Loucy (cell line): ENCODE measurements around the gene AMPD3.
"Not testable (repeated sequence)": the region's sequence is repeated elsewhere in the genome, so short reads cannot be mapped to it uniquely, and the experiment has no call there.

Experiments used
- H2AFZ ChIP-seq: fragments of 200-600 bp; sonication (generic); 2 replicates; pipeline ENCODE4 v1.6.0; 2016; ENCODE audit warnings: antibody characterized with exemption, mild to moderate bottlenecking, low read length, moderate library complexity
- H3F3A ChIP-seq: fragments of 200-600 bp; 2 replicates; pipeline ENCODE4 v1.6.0; 2016; ENCODE audit warnings: antibody characterized with exemption, low read depth, mild to moderate bottlenecking
- H3K27me3 ChIP-seq: fragments of 200-600 bp; sonication (generic); 2 replicates; pipeline ENCODE4 v1.6.1; 2014; ENCODE audit warnings: low read length, mild to moderate bottlenecking; ENCODE audit not compliant: insufficient read depth, poor library complexity, severe bottlenecking
- H3K36me3 ChIP-seq: fragments of 200-600 bp; sonication (generic); 2 replicates; pipeline ENCODE4 v1.6.1; 2016; ENCODE audit warnings: low read length; ENCODE audit not compliant: insufficient read depth
- H3K4me1 ChIP-seq: fragments of 200-600 bp; sonication (generic); 2 replicates; pipeline ENCODE4 v1.5.1; 2014; ENCODE audit warnings: low read length, mild to moderate bottlenecking; ENCODE audit not compliant: insufficient read depth, poor library complexity, severe bottlenecking
- H3K4me2 ChIP-seq: fragments of 200-600 bp; sonication (generic); 2 replicates; pipeline ENCODE4 v1.6.0; 2014; ENCODE audit warnings: antibody characterized with exemption, low read length, low read depth, mild to moderate bottlenecking; ENCODE audit not compliant: poor library complexity, severe bottlenecking
- H3K4me3 ChIP-seq: fragments of 200-600 bp; sonication (generic); 2 replicates; pipeline ENCODE4 v1.5.1; 2014; ENCODE audit warnings: low read length, mild to moderate bottlenecking, mixed read lengths; ENCODE audit not compliant: poor library complexity, severe bottlenecking
- H3K79me2 ChIP-seq: fragments of 200-600 bp; sonication (generic); 2 replicates; pipeline ENCODE4 v1.6.1; 2014; ENCODE audit warnings: low read length; ENCODE audit not compliant: insufficient read depth
- H3K9ac ChIP-seq: fragments of 200-600 bp; sonication (generic); 2 replicates; pipeline ENCODE4 v1.6.0; 2014; ENCODE audit warnings: mild to moderate bottlenecking, low read depth, low read length, moderate library complexity; ENCODE audit not compliant: poor library complexity, severe bottlenecking
- H3K9me2 ChIP-seq: fragments of 200-600 bp; sonication (generic); replicated peaks from 2 replicates; pipeline ENCODE4 v1.6.1; 2016; ENCODE audit warnings: low read depth, low read length, mixed read lengths
- H3K9me3 ChIP-seq: fragments of 200-600 bp; sonication (generic); 2 replicates; pipeline ENCODE4 v1.6.1; 2014; ENCODE audit warnings: mild to moderate bottlenecking, antibody characterized with exemption, low read length, low read depth; ENCODE audit not compliant: insufficient read depth
- H4K20me1 ChIP-seq: fragments of 200-600 bp; sonication (generic); 2 replicates; pipeline ENCODE4 v1.6.0; 2014; ENCODE audit warnings: antibody characterized with exemption, low read length, mild to moderate bottlenecking; ENCODE audit not compliant: insufficient read depth, poor library complexity, severe bottlenecking
- CTCF ChIP-seq: fragments of 200-600 bp; sonication (generic); conservative IDR thresholded peaks from 2 replicates; pipeline ENCODE4 v1.5.1; 2014; ENCODE audit warnings: mild to moderate bottlenecking, antibody characterized with exemption, low read length
- EZH2phosphoT487 ChIP-seq: fragments of 200-600 bp; IDR thresholded peaks from 2 replicates; pipeline ENCODE4 v1.6.1; 2018; ENCODE audit warnings: antibody characterized with exemption, mild to moderate bottlenecking, moderate library complexity, borderline replicate concordance

Gene AMPD3

GRCh38 chr11:10432971-10433370 lies 22.1 kb upstream of the AMPD3 start:
- Histone ChIP-seq H3K36me3 (no peaks in the 10 kb centered on the region), H3K9ac (no peak overlapping the region), H3K9me3 (no peaks in the 10 kb centered on the region), H3K4me1 (peaks cover 15% of the 10 kb centered on the region), H3F3A (no peaks in the 10 kb centered on the region), H2AFZ (no peak overlapping the region), H3K4me3 (no peak overlapping the region), H4K20me1 (no peaks in the 10 kb centered on the region), H3K27me3 (no peaks in the 10 kb centered on the region), H3K79me2 (no peaks in the 10 kb centered on the region), H3K9me2 (no peaks in the 10 kb centered on the region), H3K4me2 (no peak overlapping the region)
- no peak for TF ChIP-seq EZH2phosphoT487
- TF ChIP-seq CTCF, result no peak

- Histone ChIP-seq H3K9me3 (no peaks in the 10 kb centered on the region), H3K36me3 (no peaks in the 10 kb centered on the region), H3K4me2 (peak overlapping the region; percentile 9), H3K4me3 (no peak overlapping the region), H3K9me2 (no peaks in the 10 kb centered on the region), H3K4me1 (peaks cover 37% of the 10 kb centered on the region), H2AFZ (no peak overlapping the region), H3F3A (no peaks in the 10 kb centered on the region), H4K20me1 (no peaks in the 10 kb centered on the region), H3K9ac (no peak overlapping the region), H3K27me3 (no peaks in the 10 kb centered on the region), H3K79me2 (no peaks in the 10 kb centered on the region)
- TF ChIP-seq EZH2phosphoT487, result no peak
- no peak for TF ChIP-seq CTCF
Observed at GRCh38 chr11:10436224-10436623, 18.8 kb upstream of the AMPD3 start.

- H3K9ac ChIP-seq, H3K9me2 ChIP-seq, H4K20me1 ChIP-seq, H3K9me3 ChIP-seq, H3F3A ChIP-seq, H3K79me2 ChIP-seq, H3K4me3 ChIP-seq, H3K36me3 ChIP-seq, H3K27me3 ChIP-seq, H2AFZ ChIP-seq: not testable (repeated sequence)
- Histone ChIP-seq H3K4me1 (peaks cover 42% of the 10 kb centered on the region), H3K4me2 (peak overlapping the region; percentile 9)
Observed at GRCh38 chr11:10436683-10437082, 18.4 kb upstream of the AMPD3 start.

GRCh38 chr11:10438458-10438857 lies 16.6 kb upstream of the AMPD3 start:
- H3F3A ChIP-seq, result no peaks in the 10 kb centered on the region
- H3K36me3 ChIP-seq, result no peaks in the 10 kb centered on the region
- no peaks in the 10 kb centered on the region for H3K9me2 ChIP-seq
- H3K9me3 ChIP-seq, result no peaks in the 10 kb centered on the region
- H3K9ac ChIP-seq, result no peak overlapping the region
- H3K27me3 ChIP-seq, result no peaks in the 10 kb centered on the region
- no peaks in the 10 kb centered on the region for H4K20me1 ChIP-seq
- no peak overlapping the region for H3K4me3 ChIP-seq
- no peaks in the 10 kb centered on the region for H3K79me2 ChIP-seq
- H3K4me2 ChIP-seq, result no peak overlapping the region
- no peak overlapping the region for H2AFZ ChIP-seq
- TF ChIP-seq EZH2phosphoT487 (no peak), CTCF (no peak)
- peaks cover 58% of the 10 kb centered on the region for H3K4me1 ChIP-seq
